Stimulated activated CD8-positive, alpha-beta memory T cell treated with anti-CD3 and anti-CD28 coated beads, Interleukin-12 subunit alpha, Interleukin-12 subunit beta, amount 100 ng/mL, for 24 hours (primary cell): Measurements from ENCODE around the gene FXYD6.
A peak's percentile ranks its signal among the peaks of the same experiment; 100 is the strongest.
"Not testable (repeated sequence)": the region's sequence is repeated elsewhere in the genome, so short reads cannot be mapped to it uniquely, and the experiment has no call there.

ENCODE experiments used
- DNase-seq: peaks from one replicate; pipeline ENCODE4 v3.0.0-alpha.2; 2020; ENCODE audit errors: extremely low read depth

The FXYD6 gene

DNA sequence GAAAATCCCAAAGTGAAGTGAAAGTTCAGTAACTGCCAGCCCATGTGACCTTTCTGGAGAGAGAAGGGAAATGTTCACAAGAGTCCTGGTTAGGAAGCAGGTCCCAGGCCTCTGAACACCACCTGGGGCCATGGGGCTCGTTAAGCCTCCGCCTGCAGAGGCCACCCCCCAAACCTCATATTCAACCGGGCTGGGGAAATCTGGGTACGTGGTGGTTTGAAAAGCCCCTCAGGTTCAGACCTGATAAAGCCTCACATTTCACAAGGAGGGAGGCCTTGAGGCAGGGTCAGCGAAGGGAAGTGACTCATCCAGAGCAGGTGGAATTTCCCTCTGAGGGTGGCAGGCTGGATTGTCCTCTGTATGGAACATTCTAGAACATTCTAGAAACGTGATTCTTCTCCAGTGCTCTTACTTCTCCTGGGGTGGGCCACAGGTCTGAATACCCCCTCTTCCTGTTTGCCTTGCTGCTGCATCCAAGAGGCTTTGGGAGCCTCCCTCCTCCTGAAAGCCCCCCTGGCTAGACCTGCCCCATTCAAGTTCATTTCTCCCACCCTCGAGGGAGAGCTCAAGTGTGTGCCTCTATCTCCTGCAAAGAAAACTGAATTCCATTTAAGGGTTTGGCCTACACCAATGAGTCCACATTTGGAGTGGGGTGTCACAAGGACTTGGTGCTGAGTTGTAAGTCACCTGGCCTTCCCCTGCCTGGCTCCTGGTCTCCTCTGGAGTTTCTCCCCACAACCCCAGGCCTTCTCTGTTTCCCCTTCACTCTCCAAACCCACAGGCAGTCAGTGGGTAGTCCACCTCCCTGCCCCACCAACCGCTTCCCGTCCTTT, 58.2 kb downstream of the FXYD6 start:
- DNase-seq = no peak

DNA sequence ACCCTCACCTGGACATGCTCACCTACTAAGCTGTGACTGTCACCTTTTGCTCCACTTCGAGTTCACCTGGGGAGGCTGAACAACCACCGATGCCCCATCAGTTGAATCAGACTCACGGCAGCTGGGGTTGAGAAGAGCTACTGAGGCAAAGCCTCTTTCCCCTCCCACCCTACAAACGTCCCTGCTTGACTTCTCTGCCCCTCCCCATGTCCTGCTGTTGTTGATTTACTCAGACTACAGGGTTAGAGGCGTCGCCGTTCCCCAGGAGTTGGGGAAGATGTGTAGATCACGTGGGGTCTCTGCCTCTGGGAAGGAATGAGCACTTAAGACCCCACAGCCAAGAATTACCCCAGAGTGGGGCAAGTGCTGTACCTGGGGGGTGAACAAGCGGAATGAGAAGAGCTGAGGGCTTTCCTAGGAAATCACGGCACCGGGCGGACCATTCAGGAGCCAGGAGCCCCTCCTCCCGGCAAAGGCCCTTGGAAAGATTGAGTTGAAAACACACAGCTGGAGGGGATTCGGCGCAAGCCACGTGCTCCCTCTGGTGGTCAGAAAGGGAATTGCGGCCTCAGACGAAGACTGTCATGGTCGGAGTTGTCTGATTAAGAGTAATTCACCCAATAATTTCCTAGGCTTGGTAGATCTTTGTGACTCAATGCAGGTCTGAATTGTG, 59.0 kb downstream of the FXYD6 start:
- peak; percentile 66 for DNase-seq

DNA sequence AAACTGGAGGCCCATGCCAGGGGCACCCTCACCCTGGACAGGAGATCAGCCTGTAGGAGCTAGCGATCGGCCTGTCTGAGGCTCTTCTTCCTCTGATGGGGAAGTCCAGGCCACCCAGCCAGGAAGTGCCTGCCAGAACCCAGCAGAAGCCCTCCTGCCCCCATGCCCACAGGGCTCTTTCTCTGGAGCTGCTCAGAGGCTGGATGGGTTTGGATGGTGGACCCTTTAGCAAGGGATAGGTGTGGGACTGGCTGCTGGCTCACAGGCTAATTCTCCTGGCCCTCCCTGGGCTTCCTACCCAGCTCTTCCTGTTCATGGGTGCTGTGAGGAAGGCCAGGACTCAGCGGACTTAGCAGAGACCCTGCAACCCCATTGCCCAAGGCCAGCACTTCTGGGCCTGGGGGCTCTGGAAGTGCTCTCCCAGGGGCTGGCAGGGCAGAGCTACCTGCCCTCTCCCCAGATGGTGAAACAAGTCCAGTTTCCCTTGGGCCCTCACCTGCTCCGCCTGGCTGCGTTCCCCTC, 59.6 kb downstream of the FXYD6 start:
- DNase-seq = no peak

DNA sequence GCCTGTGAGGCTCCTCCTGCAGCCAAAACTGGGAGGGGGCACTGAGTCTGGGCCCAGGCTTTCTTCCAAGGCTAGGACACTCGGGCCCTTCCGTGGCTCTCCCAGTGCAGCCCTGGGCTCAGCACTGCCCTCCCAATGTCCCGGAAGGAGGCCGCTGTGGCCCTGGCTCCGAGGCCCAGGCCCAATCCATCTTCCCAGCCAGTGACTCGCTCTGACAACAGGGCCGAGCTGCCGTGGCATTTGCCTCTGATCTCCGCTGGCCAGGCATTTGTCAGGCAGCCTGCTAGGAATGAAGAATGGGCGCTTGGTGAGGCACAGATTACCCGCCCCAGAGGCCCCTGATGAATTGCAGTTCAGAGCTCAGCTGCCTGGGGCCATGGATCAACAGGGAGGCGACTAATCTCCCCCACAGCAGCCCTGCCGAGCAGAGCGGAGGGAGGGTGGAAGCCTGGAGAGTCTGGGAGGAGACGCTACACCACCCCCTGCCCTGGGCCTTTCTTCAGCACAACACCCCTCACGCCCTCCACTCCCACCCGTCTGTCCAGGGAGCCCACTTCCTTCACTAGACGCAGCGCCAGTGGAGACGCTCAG, 60.2 kb downstream of the FXYD6 start:
- DNase-seq = no peak

DNA sequence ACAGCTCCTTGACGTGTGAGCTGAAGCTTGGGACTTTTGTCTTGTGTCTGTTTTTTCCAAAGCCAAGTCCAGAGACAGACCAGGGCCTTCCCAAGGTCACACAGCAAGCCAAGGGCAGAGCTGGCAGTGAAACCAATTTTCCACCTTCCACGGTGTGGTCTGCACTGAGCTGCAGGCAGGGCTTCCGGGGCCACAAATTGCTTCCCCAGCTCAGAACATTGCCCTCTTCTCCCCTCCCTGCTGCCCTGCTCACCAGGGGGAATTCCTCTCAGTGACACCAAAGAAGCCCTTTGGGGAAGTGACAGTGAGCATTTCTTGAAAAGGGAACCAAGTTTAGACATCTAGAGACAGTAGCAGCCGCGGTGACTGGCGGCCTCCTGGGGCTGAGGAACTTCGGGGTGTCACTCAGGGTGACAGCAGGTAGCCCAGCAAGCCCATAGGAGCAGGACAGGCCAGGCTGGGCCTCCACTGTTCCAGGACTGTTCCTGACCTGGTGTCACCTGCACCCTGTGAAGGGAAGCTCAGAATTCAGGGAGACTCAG, 61.1 kb downstream of the FXYD6 start:
- peak; percentile 38 for DNase-seq

DNA sequence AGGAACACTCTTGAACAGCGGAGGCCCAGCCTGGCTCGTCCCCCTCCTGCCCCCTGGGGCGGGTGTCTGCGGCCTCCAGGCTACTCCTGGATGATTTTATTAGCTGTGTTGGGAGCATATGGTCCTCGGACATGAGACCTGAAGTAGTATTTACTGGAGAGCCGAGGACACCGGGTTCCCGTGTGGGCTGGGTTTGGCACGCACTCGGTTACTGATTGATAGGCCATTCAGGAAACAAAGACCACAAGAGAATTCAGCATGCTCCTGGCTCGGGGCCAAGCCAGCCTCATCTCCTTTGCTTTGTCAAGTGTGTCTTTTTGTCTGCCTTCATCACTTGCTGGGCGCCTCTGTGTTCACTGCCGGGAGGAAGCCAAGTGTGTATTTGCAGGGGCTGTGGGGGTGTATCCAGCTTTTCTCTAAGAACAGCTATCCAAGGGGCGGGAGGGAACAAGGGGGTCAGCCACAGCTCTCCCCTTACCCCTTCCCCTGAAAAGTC, 61.6 kb downstream of the FXYD6 start:
- peak; percentile 39 for DNase-seq

DNA sequence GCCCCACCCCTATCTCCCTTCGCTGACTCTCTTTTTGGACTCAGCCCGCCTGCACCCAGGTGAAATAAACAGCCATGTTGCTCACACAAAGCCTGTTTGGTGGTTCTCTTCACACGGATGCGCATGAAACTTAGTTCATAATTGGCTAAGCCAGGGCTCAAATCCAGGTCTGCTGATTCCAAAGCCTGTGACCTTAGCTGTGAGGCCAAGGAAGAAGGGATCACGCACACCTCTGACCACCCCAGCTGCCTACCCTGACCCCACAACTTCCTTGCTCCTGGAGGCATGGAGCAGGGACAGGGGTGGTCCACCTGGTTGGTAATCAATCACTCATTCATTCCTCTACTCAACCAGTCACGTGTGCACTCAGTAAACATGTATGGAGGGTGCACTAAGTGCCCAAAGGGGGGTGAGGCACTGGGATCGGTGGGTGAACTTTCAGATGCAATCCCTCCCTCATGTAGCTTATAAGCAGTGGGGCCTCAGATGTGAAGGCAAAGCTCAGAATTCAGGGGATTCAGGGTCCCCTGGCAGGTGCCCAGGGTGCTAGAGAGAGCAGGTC, 62.2 kb downstream of the FXYD6 start:
- DNase-seq = no peak

DNA sequence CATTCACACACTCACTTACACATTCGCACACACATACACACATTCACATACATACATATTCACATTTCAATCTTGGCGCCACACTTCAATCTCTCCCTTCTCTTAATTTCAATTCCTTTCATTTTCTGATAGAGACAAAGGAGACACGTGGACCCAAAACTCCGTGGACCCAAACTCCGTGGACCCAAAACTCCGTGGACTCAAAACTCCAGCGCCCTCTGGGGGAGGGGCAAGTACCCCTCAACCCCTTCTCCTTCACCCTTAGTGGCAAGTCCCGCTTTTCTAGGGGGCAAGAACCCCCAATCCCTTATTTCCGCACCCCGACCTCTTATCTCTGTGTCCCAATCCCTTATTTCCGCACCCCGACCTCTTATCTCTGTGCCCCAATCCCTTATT, 66.4 kb downstream of the FXYD6 start:
- not testable (repeated sequence) for DNase-seq

DNA sequence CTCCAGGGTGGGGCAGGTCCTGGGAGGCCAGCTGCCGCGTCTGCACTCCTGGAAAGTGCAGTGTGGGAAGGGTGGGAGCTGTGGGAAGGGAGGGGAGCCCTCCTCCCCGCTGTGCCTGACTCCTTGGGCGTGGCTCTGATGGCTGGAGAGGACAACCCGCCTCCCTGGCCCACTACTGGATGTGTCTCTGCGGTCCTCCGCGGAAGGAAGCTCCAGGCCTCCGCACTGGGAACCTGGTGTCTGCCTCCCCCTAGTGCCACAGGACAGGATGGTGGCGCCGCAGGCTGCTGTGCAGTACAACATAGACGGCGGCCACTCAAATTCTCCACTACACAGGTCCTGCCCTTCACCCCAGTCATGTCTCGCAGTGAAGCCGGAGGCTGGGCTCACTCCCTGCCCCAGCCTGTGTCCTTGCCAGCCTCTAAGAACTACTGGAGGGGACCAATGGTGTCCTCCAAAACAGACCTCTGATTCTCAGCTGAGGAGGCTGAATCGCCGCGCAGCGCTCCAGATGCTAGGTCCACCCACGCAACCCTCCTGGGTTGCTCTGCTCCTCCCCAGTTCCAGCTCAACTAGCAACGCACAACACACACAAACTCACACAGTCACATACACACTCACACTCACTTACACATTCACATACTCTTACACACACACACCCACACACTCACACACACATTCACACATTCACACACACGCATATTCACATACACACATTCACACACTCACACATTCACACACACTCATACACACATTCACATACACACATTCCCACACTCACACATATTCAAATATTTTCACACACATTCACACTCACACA, 67.0 kb downstream of the FXYD6 start:
- DNase-seq = no peak

DNA sequence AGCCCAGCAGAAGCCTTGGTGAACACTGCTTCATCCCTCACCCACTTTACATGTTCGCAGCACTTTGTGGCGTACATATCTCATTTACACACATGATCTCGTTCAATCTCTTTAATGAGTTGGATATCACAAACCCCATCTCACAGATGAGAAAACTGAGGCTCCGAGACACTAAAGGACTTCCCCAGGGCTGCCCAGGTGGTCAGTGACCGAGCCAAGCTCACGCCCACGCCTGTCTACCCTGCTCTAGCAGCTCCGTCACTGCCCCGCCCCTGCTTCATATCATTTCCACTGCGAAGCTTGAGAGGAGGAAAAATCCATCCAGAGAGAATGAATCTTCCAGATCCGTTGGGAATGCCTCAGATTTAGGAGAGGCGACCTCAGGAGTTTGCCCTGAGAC, 67.7 kb downstream of the FXYD6 start:
- no peak for DNase-seq

DNA sequence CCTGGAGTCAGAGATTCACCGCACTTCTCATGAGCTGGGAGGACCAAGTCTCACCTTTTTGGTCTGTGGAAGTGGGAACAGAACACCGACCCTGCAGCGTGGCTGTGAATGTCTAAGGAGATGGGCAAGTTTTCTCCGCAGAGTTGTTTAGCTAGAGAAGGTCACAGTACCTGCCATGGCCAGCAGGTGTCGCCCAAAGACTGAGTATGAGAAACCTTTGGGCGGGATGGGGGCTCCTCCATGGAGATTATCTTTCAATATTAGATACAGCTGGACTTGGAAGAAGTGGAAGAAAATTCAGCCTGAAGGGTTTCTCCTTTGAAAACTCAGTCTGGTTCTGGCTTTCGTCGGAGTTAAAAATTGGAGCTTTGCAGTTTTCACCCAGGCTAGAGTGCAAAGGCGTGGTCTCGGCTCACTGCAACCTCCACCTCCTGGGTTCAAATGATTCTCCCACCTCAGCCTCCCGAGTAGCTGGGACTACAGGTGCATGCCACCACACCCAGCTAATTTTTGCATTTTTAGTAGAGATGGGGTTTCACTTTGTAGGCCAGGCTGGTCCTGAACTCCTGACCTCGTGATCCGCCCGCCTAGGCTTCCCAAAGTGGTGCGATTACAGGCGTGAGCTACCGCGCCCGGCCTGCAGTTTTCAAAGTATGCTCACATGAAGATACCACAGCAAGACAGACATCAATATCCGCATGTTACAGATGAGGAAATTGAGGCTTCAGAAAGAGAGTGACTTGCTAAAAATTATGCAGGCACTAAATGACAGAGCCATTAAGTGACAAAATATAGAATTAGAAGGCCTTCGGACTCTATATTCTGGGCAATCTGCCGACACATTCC, 68.8 kb downstream of the FXYD6 start:
- no peak for DNase-seq

DNA sequence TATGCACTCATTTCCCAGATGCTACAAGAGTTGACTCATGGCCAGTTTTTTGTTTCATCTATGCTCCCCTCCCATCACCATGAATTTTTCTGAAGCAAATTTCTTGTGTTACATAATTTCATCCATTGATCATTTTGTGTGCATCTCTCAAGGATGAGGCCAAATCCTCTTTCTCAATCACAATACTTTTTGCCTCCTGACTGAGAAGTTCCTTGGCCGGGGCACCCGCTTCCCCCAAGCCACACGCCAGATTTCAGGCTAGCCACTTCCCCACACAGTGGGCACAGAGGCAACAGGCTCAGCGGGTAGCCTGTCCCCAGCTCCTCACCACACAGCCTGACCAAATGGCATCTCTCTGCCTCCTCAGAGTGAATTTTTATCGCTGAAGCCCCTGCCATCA, 69.6 kb downstream of the FXYD6 start:
- no peak for DNase-seq

DNA sequence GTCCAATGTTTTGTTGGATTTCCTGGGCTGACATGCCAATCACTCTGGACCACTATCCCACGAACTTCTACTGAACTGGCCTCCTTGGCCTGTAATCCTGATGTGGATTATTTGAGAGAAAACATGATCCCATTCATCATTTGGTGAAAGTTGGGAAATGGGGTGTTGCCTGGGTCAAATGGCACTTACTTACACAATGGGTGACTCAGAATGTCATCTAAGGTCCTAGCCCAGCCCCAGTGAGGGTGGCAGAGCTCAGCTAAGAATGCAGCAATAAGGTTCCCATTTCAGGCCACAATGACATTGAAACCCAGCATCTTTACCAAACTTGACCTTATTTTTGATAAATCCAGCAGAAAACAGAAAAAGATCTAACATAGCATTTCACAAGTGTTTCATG, 71.4 kb downstream of the FXYD6 start:
- no peak for DNase-seq

DNA sequence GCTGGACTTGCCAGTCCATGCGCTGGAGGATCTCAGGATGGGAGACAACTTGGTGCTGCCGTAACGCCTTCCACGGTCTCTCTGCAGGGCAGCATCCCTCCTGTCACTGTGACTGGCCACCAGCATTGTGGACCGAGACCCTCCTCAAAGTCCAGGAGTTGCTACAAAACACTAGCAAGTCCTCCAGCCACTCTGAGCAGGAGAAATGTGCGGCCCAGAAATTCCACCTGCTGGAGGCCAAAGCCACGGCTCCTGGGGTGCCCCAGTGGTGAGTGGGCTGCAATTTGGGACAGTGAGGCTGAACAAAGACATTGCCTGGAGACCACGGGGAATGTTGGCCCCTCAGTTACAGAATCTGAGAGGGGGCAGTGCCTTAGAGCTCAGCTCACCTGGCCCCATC, 72.6 kb downstream of the FXYD6 start:
- no peak for DNase-seq

DNA sequence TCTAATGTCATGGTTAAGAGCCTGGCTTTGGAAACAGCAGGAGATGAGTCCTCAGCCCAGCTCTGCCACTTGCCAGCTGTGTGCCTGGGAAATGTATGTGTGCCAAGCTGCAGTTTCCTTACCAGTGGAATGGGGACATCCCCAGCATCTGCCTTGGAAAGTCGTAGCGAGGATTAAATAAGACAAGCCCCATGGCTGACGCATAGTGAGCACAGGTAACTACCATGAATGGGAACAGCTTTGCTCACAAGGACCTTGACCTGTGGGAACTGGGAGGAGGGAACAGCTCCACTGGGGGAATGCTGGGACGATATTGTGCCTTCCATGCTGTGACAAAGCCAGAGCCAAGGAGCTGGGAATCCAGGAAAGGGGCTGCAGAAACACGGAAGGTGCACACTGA, 76.8 kb downstream of the FXYD6 start:
- no peak for DNase-seq

DNA sequence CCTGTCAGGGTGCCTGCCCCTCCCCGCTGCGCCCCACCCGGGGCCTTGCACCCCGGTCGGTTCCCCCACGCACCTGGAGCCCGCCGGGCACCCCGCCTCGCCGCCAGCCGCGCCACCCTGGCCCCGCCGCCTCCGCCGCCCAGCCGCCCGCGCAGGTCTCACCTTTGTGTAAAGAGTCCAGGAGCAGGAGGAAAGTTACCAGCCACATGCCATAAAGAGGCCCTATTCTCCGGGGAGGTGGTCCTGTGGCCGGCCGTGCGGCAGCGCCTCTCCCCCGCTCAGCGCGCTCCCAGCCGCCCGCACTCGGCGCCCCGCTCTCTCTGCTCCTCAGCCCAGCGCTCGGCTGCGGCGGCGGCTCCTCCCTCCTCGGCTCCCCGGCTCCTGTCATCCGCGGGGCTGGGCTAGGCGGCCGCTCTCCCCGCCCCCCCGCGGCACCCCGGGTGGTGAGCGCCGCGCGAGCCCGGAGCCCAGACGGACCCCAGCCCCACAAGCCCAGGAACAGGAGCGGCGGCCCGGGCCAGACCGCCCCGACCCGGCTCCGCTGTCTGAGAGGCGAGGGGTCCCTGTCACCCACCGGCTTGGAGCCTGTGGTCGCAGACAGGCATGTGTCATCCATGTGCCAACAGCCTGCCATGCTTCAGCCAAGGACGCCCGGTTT, 79.5 kb downstream of the FXYD6 start, which contains the start of gene DSCAML1:
TSS of gene DSCAML1 (minus strand) at position 345 of the 658 bp plus-strand sequence. CDS start at position 208, 137 bp downstream.
- DNase-seq = no peak

DNA sequence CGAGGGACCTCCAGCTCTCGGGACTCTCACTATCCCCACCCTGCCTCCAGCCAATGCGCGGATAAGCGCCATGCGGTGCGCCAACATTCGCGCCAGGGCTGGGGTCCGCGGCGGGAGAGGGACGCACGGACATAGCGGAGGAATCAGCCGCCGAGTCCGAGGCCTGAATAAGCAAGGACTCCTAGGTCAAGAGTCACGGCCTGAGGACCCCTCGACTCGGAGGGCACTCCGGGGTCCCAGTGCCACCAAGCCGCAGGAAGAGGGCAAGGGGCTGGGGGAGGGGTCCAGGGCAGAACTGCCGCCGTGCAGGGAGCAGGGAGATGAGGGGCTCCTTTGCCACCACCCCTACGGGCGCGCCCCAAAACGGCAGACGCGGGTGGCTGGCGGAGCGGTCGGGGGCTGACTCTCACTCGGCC, 80.0 kb downstream of the FXYD6 start:
- no peak for DNase-seq

DNA sequence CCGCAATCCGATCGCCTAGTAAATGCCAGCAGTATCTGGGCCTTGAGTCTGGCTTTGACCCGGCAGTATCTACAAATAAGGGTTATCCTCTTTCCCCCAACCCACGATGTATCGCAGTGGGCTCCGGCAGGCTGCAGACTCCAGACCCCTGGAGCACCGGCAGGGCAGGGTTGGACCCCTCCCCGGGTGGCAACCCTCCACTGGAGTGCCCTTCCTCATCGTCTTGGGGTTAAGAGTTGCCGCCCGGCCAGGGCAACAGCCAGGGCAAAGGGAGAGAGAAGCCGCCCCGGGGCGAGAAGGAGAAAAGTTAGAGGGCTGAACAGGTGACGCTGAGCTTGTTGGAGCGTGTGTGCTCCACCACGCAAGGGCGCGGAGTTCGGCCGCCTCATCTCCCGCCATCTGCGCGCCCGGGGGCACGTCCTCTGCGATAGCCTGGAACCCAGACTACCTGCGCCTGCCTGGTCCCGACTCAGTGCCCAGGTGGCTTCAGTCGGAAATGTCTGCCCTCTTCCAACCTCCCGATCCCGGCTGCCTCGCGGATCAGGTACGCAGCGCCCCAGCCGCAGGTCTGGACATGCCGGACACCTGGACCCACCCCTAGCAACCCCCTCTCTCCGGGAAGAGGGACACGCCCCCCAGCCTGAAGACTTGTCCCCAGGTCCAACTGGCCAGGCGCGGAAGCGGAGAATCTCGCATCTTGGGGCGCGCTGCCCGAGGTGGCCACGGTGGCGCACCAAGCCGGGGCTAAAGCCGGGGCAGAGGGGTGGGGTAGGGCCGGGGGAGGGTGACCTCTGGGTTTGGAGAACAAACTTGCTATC, 80.6 kb downstream of the FXYD6 start:
- DNase-seq = no peak
